Fibroblast of lung (primary cell): ENCODE data around the gene TC2N. TPM values are rescaled to one million over a fixed set of nuclear protein-coding genes. Genes with fewer than 3 reads are reported as not detected.

ENCODE experiments used
- DNase-seq, 2 donors: peaks; one replicate each; pipeline versions ENCODE4 v3.0.0 to v3.0.0-alpha.2; 2010; ENCODE audit warnings: low read depth in 2 of 2
- H2AFZ ChIP-seq: 2 replicates; pipeline ENCODE4 v1.5.1; 2012; ENCODE audit warnings: low read length, control low read depth, inconsistent platforms
- H3K27ac ChIP-seq: 2 replicates; pipeline ENCODE4 v1.5.1; 2011; ENCODE audit warnings: low read length, control low read depth; ENCODE audit not compliant: insufficient read depth
- H3K27me3 ChIP-seq: 2 replicates; pipeline ENCODE4 v1.5.1; 2011; ENCODE audit warnings: mild to moderate bottlenecking, low read length; ENCODE audit not compliant: control insufficient read depth, insufficient read depth
- H3K36me3 ChIP-seq: 2 replicates; pipeline ENCODE4 v1.5.1; 2011; ENCODE audit warnings: low read length; ENCODE audit not compliant: control insufficient read depth, insufficient read depth
- H3K4me1 ChIP-seq: 2 replicates; pipeline ENCODE4 v1.5.1; 2011; ENCODE audit warnings: low read length; ENCODE audit not compliant: control insufficient read depth, insufficient read depth; ENCODE audit errors: extremely low read depth
- H3K4me2 ChIP-seq: 2 replicates; pipeline ENCODE4 v1.5.1; 2011; ENCODE audit warnings: low read length, control low read depth; ENCODE audit not compliant: insufficient read depth; ENCODE audit errors: extremely low read depth
- H3K4me3 ChIP-seq, 4 experiments: fragments of 200-600 bp in 1 of 4; sonication (generic) in 1 of 4; replicated peaks in 1 of 4; 2 replicates each; pipeline ENCODE4 v1.5.1; 2011 to 2016; ENCODE audit warnings: low read length in 4 of 4, low read depth in 3 of 4, mild to moderate bottlenecking in 3 of 4, control low read depth in 2 of 4, inconsistent platforms in 1 of 4, mixed read lengths in 1 of 4; ENCODE audit not compliant: insufficient read depth in 1 of 4; ENCODE audit errors: control extremely low read depth in 1 of 4
- H3K79me2 ChIP-seq: 2 replicates; pipeline ENCODE4 v1.5.1; 2012; ENCODE audit warnings: mild to moderate bottlenecking, low read length, inconsistent platforms; ENCODE audit not compliant: control insufficient read depth, insufficient read depth
- H3K9ac ChIP-seq: 2 replicates; pipeline ENCODE4 v1.5.1; 2011; ENCODE audit warnings: mild to moderate bottlenecking, low read length, control low read depth; ENCODE audit not compliant: insufficient read depth
- H3K9me3 ChIP-seq: 2 replicates; pipeline ENCODE4 v1.5.1; 2012; ENCODE audit warnings: low read depth, low read length; ENCODE audit not compliant: control insufficient read depth, insufficient read depth
- H4K20me1 ChIP-seq: 2 replicates; pipeline ENCODE4 v1.5.1; 2011; ENCODE audit warnings: low read length; ENCODE audit not compliant: control insufficient read depth, insufficient read depth; ENCODE audit errors: extremely low read depth
- CTCF ChIP-seq, 2 donors: IDR thresholded peaks in 1 of 2; conservative IDR thresholded peaks in 1 of 2; 1 replicate in 1 of 2; 2 replicates in 1 of 2; pipeline ENCODE4 v1.5.1; 2011 to 2012; ENCODE audit warnings: low read length in 2 of 2, control low read depth in 1 of 2, inconsistent platforms in 1 of 2, low read depth in 1 of 2, mild to moderate bottlenecking in 1 of 2
- EZH2 ChIP-seq: IDR thresholded peaks from 2 replicates; pipeline ENCODE4 v1.5.1; 2012; ENCODE audit warnings: low read length, control low read depth, mild to moderate bottlenecking; ENCODE audit errors: missing control alignments
- polyA plus RNA-seq, 2 donors: library from polyadenylated mRNA; depleted of rRNA in 1 of 2; stranded (reverse) in 1 of 2; unstranded in 1 of 2; fragments of >200 nt; gene quantifications; 2 replicates each; pipeline ENCODE4 v1.2.1, GENCODE V29; 2011 to 2012; ENCODE audit warnings: missing spikeins in 1 of 2
- total RNA-seq: library from RNA; depleted of rRNA; stranded (reverse); fragments of >200 nt; gene quantifications from 2 replicates; pipeline ENCODE4 v1.2.1, GENCODE V29; 2014

TC2N gene
- total and polyA plus RNA-seq, 2 donors (not counting 1 experiment from before 2014, with no cell fraction given), result 0.19 to 0.83 TPM

GRCh38 chr14:91835197-91835919, 32.0 kb downstream of the TC2N start:
- peak; percentile 66 for TF ChIP-seq EZH2
- TF ChIP-seq CTCF (conservative IDR thresholded peaks at IDR 0.05 in 1 of 2, IDR thresholded peaks at IDR 0.05 in 1 of 2; ENCODE audit: low read depth in 1 of 2, low read length in 2 of 2), result no peak
- H3K27ac ChIP-seq, result no peak overlapping the region
- H4K20me1 ChIP-seq, result no peaks in the 10 kb centered on the region
- H3K36me3 ChIP-seq, result no peaks in the 10 kb centered on the region
- no peak for DNase-seq
- no peak overlapping the region for H3K4me2 ChIP-seq
- H3K27me3 ChIP-seq, result peaks cover 30% of the 10 kb centered on the region
- no peaks in the 10 kb centered on the region for H3K9me3 ChIP-seq
- H3K79me2 ChIP-seq, result no peaks in the 10 kb centered on the region
- H3K9ac ChIP-seq, result no peak overlapping the region
- no peak overlapping the region for H3K4me3 ChIP-seq
- no peaks in the 10 kb centered on the region for H3K4me1 ChIP-seq
- H2AFZ ChIP-seq, result no peak overlapping the region

- Histone ChIP-seq H3K27ac (no peak overlapping the region), H3K9me3 (no peaks in the 10 kb centered on the region), H4K20me1 (no peaks in the 10 kb centered on the region), H2AFZ (no peak overlapping the region), H3K27me3 (peaks cover 30% of the 10 kb centered on the region), H3K36me3 (no peaks in the 10 kb centered on the region), H3K4me3 (no peak overlapping the region), H3K9ac (no peak overlapping the region), H3K79me2 (no peaks in the 10 kb centered on the region), H3K4me1 (no peaks in the 10 kb centered on the region), H3K4me2 (no peak overlapping the region)
- TF ChIP-seq EZH2 (no peak), CTCF (conservative IDR thresholded peaks at IDR 0.05 in 1 of 2, IDR thresholded peaks at IDR 0.05 in 1 of 2; ENCODE audit: low read depth in 1 of 2, low read length in 2 of 2) (no peak)
- DNase-seq, result no peak
These were observed 32.8 kb downstream of the TC2N start for GRCh38 chr14:91834571-91834970.

- Histone ChIP-seq H2AFZ (no peak overlapping the region), H3K9me3 (no peaks in the 10 kb centered on the region), H3K36me3 (no peaks in the 10 kb centered on the region), H3K79me2 (no peaks in the 10 kb centered on the region), H3K4me1 (no peaks in the 10 kb centered on the region), H4K20me1 (no peaks in the 10 kb centered on the region), H3K27ac (no peak overlapping the region), H3K9ac (no peak overlapping the region), H3K4me2 (no peak overlapping the region), H3K27me3 (peaks cover 18% of the 10 kb centered on the region), H3K4me3 (no peak overlapping the region)
- no peak for TF ChIP-seq CTCF (conservative IDR thresholded peaks at IDR 0.05 in 1 of 2, IDR thresholded peaks at IDR 0.05 in 1 of 2; ENCODE audit: low read depth in 1 of 2, low read length in 2 of 2)
- TF ChIP-seq EZH2, result no peak
- DNase-seq, result no peak
These were observed 36.0 kb downstream of the TC2N start for GRCh38 chr14:91831337-91831736.
